RCC 7860 (cell line): ENCODE results near the gene KRTAP5-8.
A peak's percentile ranks its signal among the peaks of the same experiment; 100 is the strongest.
"Not testable (repeated sequence)": the region's sequence is repeated elsewhere in the genome, so short reads cannot be mapped to it uniquely, and the experiment has no call there.

Experiments
- DNase-seq: peaks from one replicate; pipeline ENCODE4 v3.0.0-alpha.2; 2015; ENCODE audit warnings: low spot score
- FAIRE-seq: peaks from 2 replicates; lab custom pipeline; 2012; peaks lifted over from hg19 to GRCh38; lab: Jason Lieb, UNC

Gene KRTAP5-8

GRCh38 chr11:71537977-71538665 lies at the start of gene KRTAP5-8:
Gene KRTAP5-8, plus strand, starts transcription at chr11:71538025. Its CDS starts 31 bp downstream, at chr11:71538056.
- not testable (repeated sequence) for FAIRE-seq, DNase-seq

- FAIRE-seq (no peak), DNase-seq (no peak)
Measured at GRCh38 chr11:71488681-71489270, 49.0 kb upstream of the KRTAP5-8 start.

GRCh38 chr11:71489311-71490043 lies 48.3 kb upstream of the KRTAP5-8 start:
- peak; percentile 58 for DNase-seq
- peak; percentile 69 for FAIRE-seq

- no peak for DNase-seq
Measured at GRCh38 chr11:71490044-71490730, 47.6 kb upstream of the KRTAP5-8 start.

GRCh38 chr11:71490731-71491390 lies 47.0 kb upstream of the KRTAP5-8 start:
- DNase-seq (no peak), FAIRE-seq (no peak)

More at GRCh38 chr11:71490044-71490730, 47.6 kb upstream of the KRTAP5-8 start:
- FAIRE-seq = no peak

GRCh38 chr11:71491531-71491930 lies 46.3 kb upstream of the KRTAP5-8 start:
- FAIRE-seq (no peak), DNase-seq (no peak)

GRCh38 chr11:71491940-71492339 lies 45.9 kb upstream of the KRTAP5-8 start:
- no peak for DNase-seq
- no peak for FAIRE-seq

- no peak for DNase-seq
- no peak for FAIRE-seq
Measured at GRCh38 chr11:71495286-71496230, 42.3 kb upstream of the KRTAP5-8 start.

GRCh38 chr11:71496421-71496820 lies 41.4 kb upstream of the KRTAP5-8 start:
- FAIRE-seq = no peak
- no peak for DNase-seq

GRCh38 chr11:71498091-71498490 lies 39.7 kb upstream of the KRTAP5-8 start:
- DNase-seq (no peak), FAIRE-seq (no peak)

GRCh38 chr11:71499125-71499524 lies 38.7 kb upstream of the KRTAP5-8 start:
- DNase-seq (no peak), FAIRE-seq (no peak)

- no peak for DNase-seq
- no peak for FAIRE-seq
Measured at GRCh38 chr11:71499546-71499945, 38.3 kb upstream of the KRTAP5-8 start.

GRCh38 chr11:71500601-71501021 lies 37.2 kb upstream of the KRTAP5-8 start:
- peak; percentile 51 for DNase-seq
- no peak for FAIRE-seq

- FAIRE-seq = no peak
- no peak for DNase-seq
Measured at GRCh38 chr11:71501071-71501985, 36.5 kb upstream of the KRTAP5-8 start.

GRCh38 chr11:71502026-71502425 lies 35.8 kb upstream of the KRTAP5-8 start:
- FAIRE-seq (no peak), DNase-seq (no peak)

- FAIRE-seq = no peak
Measured at GRCh38 chr11:71502871-71503435, 34.9 kb upstream of the KRTAP5-8 start.

GRCh38 chr11:71504531-71504930 lies 33.3 kb upstream of the KRTAP5-8 start:
- no peak for FAIRE-seq
- no peak for DNase-seq

More at GRCh38 chr11:71502871-71503435, 34.9 kb upstream of the KRTAP5-8 start:
- DNase-seq = no peak

- no peak for FAIRE-seq
- no peak for DNase-seq
Measured at GRCh38 chr11:71505001-71505400, 32.8 kb upstream of the KRTAP5-8 start.
